ACHN (cell line): ENCODE results near the gene MRPL33.

Source experiments
- DNase-seq: peaks from one replicate; pipeline ENCODE4 v3.0.0-alpha.2; 2015
- in situ Hi-C: cut with HindIII; loops from 2 replicates; pipeline ENCODE4 v1.10.0; 2017; ENCODE audit warnings: low sequenced_read_pairs, low pct_ligation_motif_present, low pct_unique_long_range_greater_than_20kb

Gene MRPL33

GRCh38 chr2:27799646-27800010, 28.1 kb downstream of the MRPL33 start:
- DNase-seq: no peak
- in situ Hi-C loops: no loop called here

- DNase-seq: no peak
- in situ Hi-C loops: no loop called here
Observed at GRCh38 chr2:27800856-27801255, 29.3 kb downstream of the MRPL33 start.

- in situ Hi-C loops: no loop called here
- no peak for DNase-seq
Observed at GRCh38 chr2:27802547-27802946, 31.0 kb downstream of the MRPL33 start.

GRCh38 chr2:27803046-27803445, 31.5 kb downstream of the MRPL33 start:
- in situ Hi-C loops: no loop called here
- no peak for DNase-seq

- in situ Hi-C loops: no loop called here
- no peak for DNase-seq
Observed at GRCh38 chr2:27804146-27804545, 32.6 kb downstream of the MRPL33 start.

- in situ Hi-C loops: no loop called here
- no peak for DNase-seq
Observed at GRCh38 chr2:27805180-27805579, 33.7 kb downstream of the MRPL33 start.

- DNase-seq: no peak
- in situ Hi-C loops: no loop called here
Observed at GRCh38 chr2:27806311-27807059, 35.0 kb downstream of the MRPL33 start.

GRCh38 chr2:27807476-27807875, 36.0 kb downstream of the MRPL33 start:
- DNase-seq: peak; percentile 57
- in situ Hi-C loops: no loop called here

GRCh38 chr2:27808418-27808817, 36.9 kb downstream of the MRPL33 start:
- in situ Hi-C loops: no loop called here
- DNase-seq: no peak

GRCh38 chr2:27808984-27809383, 37.5 kb downstream of the MRPL33 start:
- in situ Hi-C loops: no loop called here
- DNase-seq: no peak

- in situ Hi-C loops: no loop called here
- no peak for DNase-seq
Observed at GRCh38 chr2:27809761-27810241, 38.3 kb downstream of the MRPL33 start.

- in situ Hi-C loops: no loop called here
- no peak for DNase-seq
Observed at GRCh38 chr2:27810455-27810854, 38.9 kb downstream of the MRPL33 start.

- no peak for DNase-seq
- in situ Hi-C loops: no loop called here
Observed at GRCh38 chr2:27811768-27812167, 40.2 kb downstream of the MRPL33 start.

GRCh38 chr2:27814758-27815157, 43.2 kb downstream of the MRPL33 start:
- no peak for DNase-seq
- in situ Hi-C loops: no loop called here

- in situ Hi-C loops: no loop called here
Observed at GRCh38 chr2:27815860-27816438, 44.4 kb downstream of the MRPL33 start.

GRCh38 chr2:27822049-27822448, 50.5 kb downstream of the MRPL33 start:
- DNase-seq: no peak
- in situ Hi-C loops: no loop called here

More at GRCh38 chr2:27815860-27816438, 44.4 kb downstream of the MRPL33 start:
- DNase-seq: no peak

GRCh38 chr2:27823135-27823534, 51.6 kb downstream of the MRPL33 start:
- no peak for DNase-seq
- in situ Hi-C loops: no loop called here

GRCh38 chr2:27823569-27823968, 52.0 kb downstream of the MRPL33 start:
- no peak for DNase-seq
- in situ Hi-C loops: no loop called here

- no peak for DNase-seq
- in situ Hi-C loops: no loop called here
Observed at GRCh38 chr2:27824401-27824800, 52.9 kb downstream of the MRPL33 start.

- in situ Hi-C loops: no loop called here
Observed at GRCh38 chr2:27828305-27828704, 56.8 kb downstream of the MRPL33 start.

More at GRCh38 chr2:27828305-27828704, 56.8 kb downstream of the MRPL33 start:
- no peak for DNase-seq
